BLaER1 treated with 17β-estradiol and CSF1 and Interleukin-3, amounts not matched to agents 10 nM and 100 nM (cell line): Measurements from ENCODE around the gene PPP1R37.

ENCODE experiments used
- H3K27ac ChIP-seq, 11 experiments: shearing (Covaris generic); formaldehyde crosslinking; 2 replicates each; pipeline ENCODE4 v1.8.1; 2022
- H3K27me3 ChIP-seq, 11 experiments: shearing (Covaris generic); formaldehyde crosslinking; 2 replicates each; pipeline ENCODE4 v1.8.1; 2022
- H3K36me3 ChIP-seq, 11 experiments: shearing (Covaris generic); formaldehyde crosslinking; 2 replicates each; pipeline ENCODE4 v1.8.1; 2022
- H3K4me1 ChIP-seq, 10 experiments: shearing (Covaris generic); formaldehyde crosslinking; 2 replicates each; pipeline ENCODE4 v1.8.1; 2022
- H3K4me2 ChIP-seq, 11 experiments: shearing (Covaris generic); formaldehyde crosslinking; 2 replicates each; pipeline ENCODE4 v1.8.1; 2022
- H3K4me3 ChIP-seq, 10 experiments: shearing (Covaris generic); formaldehyde crosslinking; 2 replicates each; pipeline ENCODE4 v1.8.1; 2022
- H3K9ac ChIP-seq, 11 experiments: shearing (Covaris generic); formaldehyde crosslinking; 2 replicates each; pipeline ENCODE4 v1.8.1; 2022
- H3K9me3 ChIP-seq, 11 experiments: shearing (Covaris generic); formaldehyde crosslinking; replicated peaks in 1 of 11; 2 replicates each; pipeline ENCODE4 v1.8.1; 2022
- H4K20me1 ChIP-seq, 11 experiments: shearing (Covaris generic); formaldehyde crosslinking; 2 replicates each; pipeline ENCODE4 v1.8.1; 2022
- Cebpa-rat ChIP-seq, 11 experiments: shearing (Covaris generic); IDR thresholded peaks; 2 replicates each; pipeline ENCODE4 v1.8.1; 2022

PPP1R37 gene

DNA sequence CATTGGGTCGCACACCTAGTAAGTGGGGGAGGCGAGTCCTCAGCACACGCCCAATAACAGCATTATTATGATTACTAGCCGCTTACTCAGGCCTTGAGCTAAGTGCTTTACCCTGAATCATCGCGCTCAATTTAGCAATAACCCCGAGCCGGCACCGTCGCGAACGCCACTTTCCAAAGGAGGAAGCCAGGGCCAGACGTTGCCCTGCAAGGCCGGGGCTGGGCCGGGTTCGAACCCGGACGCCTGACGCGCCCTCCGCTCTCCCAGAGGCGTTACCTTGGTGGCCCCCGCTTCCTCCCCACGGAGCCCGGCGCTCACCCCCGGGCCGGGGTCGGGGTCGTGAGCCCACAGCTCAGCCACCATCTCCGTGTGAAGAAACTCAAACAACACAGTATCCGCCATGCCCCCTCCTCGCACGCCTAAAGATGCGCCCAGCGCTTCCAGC is 84.9 kb downstream of the PPP1R37 start, which contains the start of gene TRAPPC6A:
TRAPPC6A (minus strand) TSS at position 421 of the 445 bp plus-strand sequence; CDS start at position 402, 19 bp downstream.
- TF ChIP-seq Cebpa-rat (IDR thresholded peaks at IDR 0.05), result no peak
- Histone ChIP-seq H3K9ac (peak within 1 kb of the TSS; percentile 83 to 93 (median 90)), H3K27me3 (no peaks in the 10 kb centered on the region), H3K4me1 (peaks cover 52 to 70% (median 59%) of the 10 kb centered on the region in 10 experiments), H3K36me3 (peaks cover 5 to 25% (median 10%) of the 10 kb centered on the region in 11 experiments; a peak in 16 of 22 replicates), H3K9me3 (no peaks in the 10 kb centered on the region), H3K27ac (peak within 1 kb of the TSS; percentile 79 to 95 (median 89)), H3K4me3 (peak within 1 kb of the TSS; percentile 83 to 98 (median 90)), H4K20me1 (peaks cover 13 to 45% (median 31%) of the 10 kb centered on the region in 11 experiments; a peak in 18 of 22 replicates), H3K4me2 (peak within 1 kb of the TSS; percentile 96 to 100 (median 98))

DNA sequence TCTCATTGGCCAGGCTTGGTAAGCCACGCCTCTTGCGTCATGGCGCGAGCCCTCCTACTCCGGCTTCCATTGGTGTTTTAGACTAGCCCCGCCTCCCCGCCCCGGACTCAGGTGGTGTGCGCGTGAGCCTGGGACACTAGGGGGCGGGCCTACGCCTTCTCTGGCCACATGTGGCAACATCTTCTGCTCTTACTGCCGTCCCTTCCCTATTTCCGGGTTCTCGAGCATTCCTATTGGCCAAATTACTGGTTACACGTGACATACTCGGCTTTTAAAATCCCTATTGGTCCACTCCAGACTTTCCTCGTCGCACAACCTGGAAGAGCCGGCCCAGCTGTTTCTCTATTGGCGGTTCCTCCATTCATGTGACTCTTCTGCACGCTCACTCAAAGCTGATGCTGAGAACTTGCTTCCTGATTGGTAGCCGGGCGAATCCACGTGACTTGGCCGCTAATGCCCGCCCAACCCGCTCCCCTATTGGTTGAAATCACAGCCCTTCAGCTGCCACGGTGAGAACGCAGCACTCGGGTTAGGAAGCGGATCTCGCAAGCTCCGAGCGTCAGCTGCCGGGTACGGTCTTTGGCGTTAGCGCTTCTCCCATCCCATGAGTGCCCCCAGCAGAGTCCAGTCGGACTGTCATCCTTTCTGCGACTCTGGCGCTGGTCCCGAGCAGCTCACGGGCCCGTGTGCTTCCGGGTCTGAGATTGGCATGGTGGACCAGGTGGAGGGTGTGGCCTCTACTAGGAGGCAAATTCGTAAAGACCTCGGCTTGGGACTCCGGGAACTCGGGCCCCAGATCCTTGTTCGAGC is 85.5 kb downstream of the PPP1R37 start, which contains the start of gene BLOC1S3:
BLOC1S3 (plus strand) TSS at position 523 of the 810 bp plus-strand sequence. CDS start 513 bp downstream, outside the sequence.
- H3K9ac ChIP-seq, result peak within 1 kb of the TSS; percentile 83 to 93 (median 90)
- peak within 1 kb of the TSS; percentile 79 to 95 (median 89) for H3K27ac ChIP-seq
- H3K27me3 ChIP-seq, result no peaks in the 10 kb centered on the region
- H3K4me1 ChIP-seq, result peaks cover 46 to 70% (median 56%) of the 10 kb centered on the region in 10 experiments
- peaks cover 13 to 48% (median 31%) of the 10 kb centered on the region in 11 experiments; a peak in 18 of 22 replicates for H4K20me1 ChIP-seq
- H3K9me3 ChIP-seq, result no peaks in the 10 kb centered on the region
- H3K4me3 ChIP-seq, result peak within 1 kb of the TSS; percentile 83 to 98 (median 90)
- peak within 1 kb of the TSS; percentile 96 to 100 (median 98) for H3K4me2 ChIP-seq
- peak in 5 of 11 experiments; percentile 18 to 84 (median 55); a peak in 9 of 22 replicates for TF ChIP-seq Cebpa-rat (IDR thresholded peaks at IDR 0.05)
- peaks cover 5 to 27% (median 10%) of the 10 kb centered on the region in 11 experiments; a peak in 16 of 22 replicates for H3K36me3 ChIP-seq

DNA sequence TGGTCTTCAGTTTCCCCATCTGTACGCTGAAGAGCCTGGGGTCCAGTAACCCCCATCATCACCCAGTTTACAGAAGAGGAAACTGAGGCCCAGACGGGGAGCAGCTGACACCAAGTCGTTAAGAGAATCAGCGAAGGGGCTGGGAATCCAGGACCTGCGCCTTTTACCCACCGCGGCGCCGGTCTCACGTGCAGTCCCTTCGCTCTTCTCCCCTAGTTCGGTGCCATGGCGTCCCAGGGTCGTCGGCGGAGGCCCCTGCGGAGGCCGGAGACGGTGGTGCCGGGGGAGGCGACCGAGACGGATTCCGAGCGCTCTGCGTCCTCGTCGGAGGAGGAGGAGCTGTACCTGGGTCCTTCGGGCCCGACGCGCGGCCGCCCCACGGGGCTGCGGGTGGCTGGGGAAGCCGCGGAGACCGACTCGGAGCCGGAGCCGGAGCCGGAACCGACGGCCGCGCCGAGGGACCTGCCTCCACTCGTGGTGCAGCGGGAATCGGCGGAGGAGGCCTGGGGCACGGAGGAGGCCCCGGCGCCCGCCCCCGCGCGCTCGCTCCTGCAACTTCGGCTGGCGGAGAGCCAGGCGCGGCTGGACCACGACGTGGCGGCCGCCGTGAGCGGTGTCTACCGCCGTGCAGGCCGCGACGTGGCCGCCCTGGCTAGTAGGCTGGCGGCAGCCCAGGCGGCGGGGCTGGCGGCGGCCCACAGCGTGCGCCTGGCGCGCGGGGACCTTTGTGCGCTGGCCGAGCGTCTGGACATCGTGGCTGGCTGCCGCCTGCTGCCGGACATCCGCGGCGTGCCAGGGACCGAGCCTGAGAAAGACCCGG is 86.3 kb downstream of the PPP1R37 start:
- H3K36me3 ChIP-seq, result peaks cover 5 to 27% (median 10%) of the 10 kb centered on the region in 11 experiments; a peak in 16 of 22 replicates
- H3K4me3 ChIP-seq, result peak overlapping the region; percentile 83 to 98 (median 90)
- no peaks in the 10 kb centered on the region for H3K9me3 ChIP-seq
- H3K4me1 ChIP-seq, result peaks cover 45 to 69% (median 56%) of the 10 kb centered on the region in 10 experiments
- peak overlapping the region; percentile 76 to 88 (median 84) for H3K27ac ChIP-seq
- H3K27me3 ChIP-seq, result no peaks in the 10 kb centered on the region
- H4K20me1 ChIP-seq, result peaks cover 13 to 48% (median 34%) of the 10 kb centered on the region in 11 experiments; a peak in 18 of 22 replicates
- peak overlapping the region; percentile 83 to 92 (median 88) for H3K9ac ChIP-seq
- H3K4me2 ChIP-seq, result peak overlapping the region; percentile 96 to 100 (median 98)
- no peak for TF ChIP-seq Cebpa-rat (IDR thresholded peaks at IDR 0.05)

DNA sequence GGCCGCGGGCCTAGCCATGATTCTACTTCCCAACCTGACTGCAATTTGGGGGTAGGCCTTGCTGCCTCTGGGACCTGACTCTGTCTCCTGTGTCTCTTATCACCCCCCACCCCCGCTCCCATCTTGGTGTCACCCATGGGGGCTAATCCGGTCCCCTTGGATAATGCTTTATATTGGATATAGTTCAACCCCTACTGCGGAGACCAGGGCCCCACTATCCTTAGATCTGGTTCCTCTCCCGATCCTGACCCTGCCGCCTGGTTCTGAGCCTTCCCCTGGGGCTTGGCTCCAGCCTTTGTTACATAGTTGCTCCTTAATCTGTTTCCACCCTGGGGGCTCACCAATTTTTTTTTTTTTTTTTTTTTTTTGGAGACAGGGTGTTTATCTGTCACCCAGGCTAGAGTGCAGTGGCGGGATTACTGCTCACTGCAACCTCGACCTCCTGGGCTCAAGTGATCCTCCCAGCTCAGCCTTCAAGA is 87.0 kb downstream of the PPP1R37 start:
- Histone ChIP-seq H3K27ac (peak overlapping the region; percentile 76 to 88 (median 84)), H3K4me3 (peak overlapping the region; percentile 83 to 98 (median 90)), H3K9ac (peak overlapping the region; percentile 83 to 92 (median 88)), H3K9me3 (no peaks in the 10 kb centered on the region), H3K27me3 (no peaks in the 10 kb centered on the region), H3K4me2 (peak overlapping the region; percentile 96 to 100 (median 98)), H3K36me3 (peaks cover 5 to 27% (median 10%) of the 10 kb centered on the region in 11 experiments; a peak in 16 of 22 replicates), H3K4me1 (peaks cover 47 to 70% (median 58%) of the 10 kb centered on the region in 10 experiments), H4K20me1 (peaks cover 13 to 50% (median 34%) of the 10 kb centered on the region in 11 experiments; a peak in 18 of 22 replicates)
- no peak for TF ChIP-seq Cebpa-rat (IDR thresholded peaks at IDR 0.05)

DNA sequence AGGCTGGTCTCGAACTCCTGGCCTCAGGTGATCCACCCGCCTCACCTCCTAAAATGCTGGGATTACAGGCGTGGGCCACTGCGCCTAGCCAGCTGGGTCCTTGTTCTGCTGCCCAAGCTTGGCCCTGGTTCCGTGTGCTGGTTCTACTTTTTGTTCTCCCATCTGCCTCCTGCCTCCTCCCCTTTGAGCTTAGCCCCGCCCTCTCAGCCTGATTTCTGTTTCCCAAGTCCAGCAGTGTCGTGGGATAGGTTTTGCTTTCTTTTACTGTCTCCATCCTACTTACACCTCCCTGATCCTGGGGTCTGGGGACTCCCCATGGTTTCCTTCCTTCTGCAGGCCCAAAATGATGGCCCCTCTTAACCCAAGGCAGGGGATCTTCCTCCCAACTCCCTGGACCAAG is 88.0 kb downstream of the PPP1R37 start:
- Histone ChIP-seq H3K9ac (peak overlapping the region in 10 of 11 experiments; percentile 43 to 92 (median 88); a peak in 20 of 22 replicates), H3K4me1 (peaks cover 50 to 71% (median 61%) of the 10 kb centered on the region in 10 experiments), H3K36me3 (peaks cover 5 to 27% (median 10%) of the 10 kb centered on the region in 11 experiments; a peak in 16 of 22 replicates), H3K4me2 (peak overlapping the region; percentile 96 to 100 (median 98)), H3K27ac (peak overlapping the region in 1 of 11 experiments; percentile 84; a peak in 2 of 22 replicates), H4K20me1 (peaks cover 13 to 60% (median 36%) of the 10 kb centered on the region in 11 experiments; a peak in 18 of 22 replicates), H3K27me3 (no peaks in the 10 kb centered on the region), H3K9me3 (no peaks in the 10 kb centered on the region), H3K4me3 (peak overlapping the region in 8 of 10 experiments; percentile 1 to 98 (median 91); a peak in 8 of 20 replicates)
- TF ChIP-seq Cebpa-rat (IDR thresholded peaks at IDR 0.05), result no peak

DNA sequence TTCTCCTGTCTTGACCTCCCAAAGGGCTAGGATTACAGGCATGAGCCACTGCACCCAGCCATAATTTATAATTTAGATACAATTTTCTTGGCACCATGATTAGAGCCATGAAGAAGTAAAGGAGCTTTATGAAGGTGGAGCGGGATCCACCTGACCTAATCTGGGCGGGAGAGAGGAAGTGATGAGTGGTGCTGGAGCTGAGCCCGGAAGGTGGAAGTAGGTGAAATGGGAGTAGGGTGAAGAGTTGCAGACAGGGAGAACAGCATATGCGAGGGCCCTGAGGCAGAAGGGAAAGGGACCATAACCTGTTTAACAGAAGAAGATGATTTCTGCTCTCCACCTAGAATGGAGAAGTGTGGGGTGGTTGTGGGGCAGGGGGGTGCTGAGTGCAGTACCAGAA is 89.8 kb downstream of the PPP1R37 start:
- no peak overlapping the region for H3K4me3 ChIP-seq
- H3K36me3 ChIP-seq, result peaks cover 5 to 27% (median 10%) of the 10 kb centered on the region in 11 experiments; a peak in 16 of 22 replicates
- peak overlapping the region in 3 of 11 experiments; percentile 6 to 34 (median 7); a peak in 1 of 22 replicates for H3K4me2 ChIP-seq
- H4K20me1 ChIP-seq, result peaks cover 13 to 62% (median 36%) of the 10 kb centered on the region in 11 experiments; a peak in 18 of 22 replicates
- TF ChIP-seq Cebpa-rat (IDR thresholded peaks at IDR 0.05), result no peak
- no peak overlapping the region for H3K9ac ChIP-seq
- H3K4me1 ChIP-seq, result peaks cover 39 to 55% (median 47%) of the 10 kb centered on the region in 10 experiments
- H3K27ac ChIP-seq, result no peak overlapping the region
- H3K9me3 ChIP-seq, result no peaks in the 10 kb centered on the region
- H3K27me3 ChIP-seq, result no peaks in the 10 kb centered on the region

DNA sequence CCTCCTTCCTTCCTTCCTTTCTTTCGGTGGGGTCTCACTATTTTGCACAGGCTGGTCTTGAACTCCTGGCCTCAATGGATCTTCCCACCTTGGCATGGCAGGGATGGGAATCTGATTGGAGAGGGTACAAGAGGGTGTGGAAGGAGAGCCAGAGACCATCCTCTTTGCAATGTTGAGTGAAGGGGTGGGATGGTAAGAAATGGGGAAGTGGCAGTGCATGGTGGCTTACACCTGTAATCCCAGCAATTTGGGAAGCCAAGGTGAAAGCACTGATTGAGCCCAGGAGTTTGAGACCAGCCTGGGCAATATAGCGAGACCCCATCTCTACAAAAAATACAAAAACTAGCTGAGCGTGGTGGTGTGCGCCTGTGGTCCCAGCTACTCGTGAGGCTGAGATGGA is 91.1 kb downstream of the PPP1R37 start:
- H3K9ac ChIP-seq, result no peak overlapping the region
- no peak overlapping the region for H3K4me3 ChIP-seq
- peak overlapping the region; percentile 19 to 69 (median 52); a peak in 21 of 22 replicates for H3K4me2 ChIP-seq

More for the DNA sequence above, 91.1 kb downstream of the PPP1R37 start:
- H3K9me3 ChIP-seq, result no peaks in the 10 kb centered on the region
- no peaks in the 10 kb centered on the region for H3K27me3 ChIP-seq
- TF ChIP-seq Cebpa-rat (IDR thresholded peaks at IDR 0.05), result no peak
- peaks cover 39 to 55% (median 47%) of the 10 kb centered on the region in 10 experiments for H3K4me1 ChIP-seq
- H4K20me1 ChIP-seq, result peaks cover 13 to 62% (median 36%) of the 10 kb centered on the region in 11 experiments; a peak in 18 of 22 replicates
- peaks cover 5 to 27% (median 10%) of the 10 kb centered on the region in 11 experiments; a peak in 16 of 22 replicates for H3K36me3 ChIP-seq
- no peak overlapping the region for H3K27ac ChIP-seq
